ENCODE results near the gene DCDC2.

GRCh38 chr6:24207413-24207812 lies 150.4 kb downstream of the DCDC2 start:
- TF ChIP-seq POLR2A (IDR thresholded peaks at IDR 0.05) (no peak), EP300 (IDR thresholded peaks at IDR 0.05) (no peak)

All from sigmoid colon (tissue), 4 donors.